ENCODE data around the gene RAB3D.
"Not testable (repeated sequence)": the region's sequence is repeated elsewhere in the genome, so short reads cannot be mapped to it uniquely, and the experiment has no call there.

Gene RAB3D

GRCh38 chr19:11338121-11338520, 1.3 kb downstream of the RAB3D start:
- no peak for DNase-seq (ENCODE audit: low spot score)

GRCh38 chr19:11337080-11337479, 2.4 kb downstream of the RAB3D start:
- DNase-seq (ENCODE audit: low spot score): no peak

DNA sequence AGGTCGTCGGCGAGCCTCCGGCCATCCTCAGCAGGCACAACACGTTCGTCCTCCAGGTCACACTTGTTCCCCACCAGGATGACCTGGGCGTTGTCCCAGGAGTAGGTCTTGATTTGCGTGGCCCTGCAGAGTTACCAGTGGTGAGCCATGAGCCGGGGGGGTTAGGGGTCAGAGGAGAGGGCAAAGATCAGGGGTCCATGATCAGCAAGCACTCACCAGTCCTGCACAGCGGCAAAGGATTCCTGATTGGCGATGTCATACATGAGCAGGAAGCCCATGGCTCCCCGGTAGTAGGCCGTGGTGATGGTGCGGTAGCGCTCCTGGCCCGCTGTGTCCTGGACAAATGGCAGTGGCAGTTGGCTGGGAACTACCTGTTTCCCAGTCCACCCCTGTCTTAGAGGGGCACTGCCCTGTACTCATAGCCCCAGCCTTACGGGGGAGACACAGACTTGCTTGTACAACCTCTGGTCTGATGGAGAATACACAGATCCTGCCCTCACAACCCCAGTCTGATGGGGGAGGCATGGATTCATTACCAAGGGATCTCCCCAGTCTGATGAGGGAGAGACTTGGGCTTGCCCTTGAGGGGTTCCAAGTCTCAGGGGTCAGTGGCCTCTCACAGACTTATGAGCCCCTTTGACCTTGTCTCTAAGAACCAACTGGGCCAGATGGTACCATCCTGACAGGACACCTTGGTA, 3.9 kb downstream of the RAB3D start:
- no peak for DNase-seq (ENCODE audit: low spot score)

DNA sequence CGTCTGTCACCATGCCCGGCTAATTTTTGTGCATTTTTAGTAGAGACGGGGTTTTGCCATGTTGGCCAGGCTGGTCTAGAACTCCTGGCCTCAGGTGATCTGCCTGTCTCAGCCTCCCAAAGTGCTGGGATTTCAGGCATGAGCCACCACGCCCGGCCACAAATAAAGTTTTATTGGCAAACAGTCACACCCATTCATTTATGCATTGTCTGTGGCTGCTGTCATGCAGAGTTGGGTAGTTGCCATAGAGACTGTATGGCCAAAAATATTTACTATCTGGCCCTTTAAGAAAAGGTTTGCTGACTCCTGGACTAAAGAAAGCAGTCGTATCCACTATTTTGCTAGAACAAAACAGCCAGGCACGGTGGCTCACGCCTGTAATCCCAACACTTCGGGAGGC, 5.6 kb downstream of the RAB3D start:
- DNase-seq (ENCODE audit: low spot score): not testable (repeated sequence)

DNA sequence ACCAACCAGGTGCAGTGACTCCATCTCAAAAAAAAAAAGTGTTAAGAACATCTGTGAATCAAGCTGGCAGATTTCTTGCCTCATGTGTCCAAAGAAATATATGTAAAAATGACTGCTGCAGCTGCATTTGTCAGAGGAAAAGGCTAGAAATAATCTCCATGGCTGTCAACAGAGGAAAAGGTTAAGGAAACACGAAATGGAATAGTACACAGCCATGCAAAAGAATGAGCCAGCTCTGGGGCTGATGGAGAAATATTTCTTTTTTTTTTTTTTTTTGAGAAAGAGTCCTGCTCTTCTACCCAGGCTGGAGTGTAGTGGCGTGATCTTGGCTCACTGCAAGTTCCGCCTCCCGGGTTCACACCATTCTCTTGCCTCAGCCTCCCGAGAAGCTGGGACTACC, 6.6 kb downstream of the RAB3D start:
- no peak for DNase-seq (ENCODE audit: low spot score)

- DNase-seq (ENCODE audit: low spot score): no peak
These were observed 8.0 kb downstream of the RAB3D start for GRCh38 chr19:11331502-11331901.

- DNase-seq (ENCODE audit: low spot score): no peak
These were observed 9.3 kb downstream of the RAB3D start for GRCh38 chr19:11330127-11330526.

GRCh38 chr19:11325544-11325943, 13.9 kb downstream of the RAB3D start:
- no peak for DNase-seq (ENCODE audit: low spot score)

DNA sequence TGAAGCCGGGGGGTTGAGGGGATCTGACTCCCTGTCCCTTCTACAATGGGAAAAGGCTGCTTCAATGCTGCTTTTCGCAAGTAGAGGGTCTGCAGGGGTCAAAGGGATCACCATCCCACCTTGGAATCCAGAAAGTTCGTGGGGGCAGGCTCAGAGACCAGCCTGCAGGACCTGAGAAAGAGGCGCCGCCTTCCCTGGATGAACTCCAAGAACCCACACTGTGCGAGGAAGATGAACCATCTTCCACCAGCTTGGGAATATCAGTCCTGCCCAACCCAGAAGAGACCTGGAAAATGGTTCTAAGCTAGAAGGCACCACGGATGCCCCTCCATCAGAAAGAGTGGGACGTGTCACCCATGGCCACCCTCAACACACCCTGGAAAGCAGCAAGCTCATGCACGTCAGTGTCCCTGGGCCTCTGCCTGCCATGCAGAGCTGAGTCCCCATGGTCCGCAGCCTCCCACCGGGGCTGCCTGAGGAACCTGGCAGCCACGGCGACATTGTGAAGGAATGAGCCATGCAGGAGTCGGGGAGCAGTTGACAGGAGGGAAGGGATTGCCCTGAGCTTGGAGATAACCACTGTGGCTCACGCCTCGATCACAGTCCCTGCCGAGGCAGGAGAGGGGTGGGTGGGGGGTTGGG, 14.6 kb downstream of the RAB3D start:
- peak; percentile 37 for DNase-seq (ENCODE audit: low spot score)

DNA sequence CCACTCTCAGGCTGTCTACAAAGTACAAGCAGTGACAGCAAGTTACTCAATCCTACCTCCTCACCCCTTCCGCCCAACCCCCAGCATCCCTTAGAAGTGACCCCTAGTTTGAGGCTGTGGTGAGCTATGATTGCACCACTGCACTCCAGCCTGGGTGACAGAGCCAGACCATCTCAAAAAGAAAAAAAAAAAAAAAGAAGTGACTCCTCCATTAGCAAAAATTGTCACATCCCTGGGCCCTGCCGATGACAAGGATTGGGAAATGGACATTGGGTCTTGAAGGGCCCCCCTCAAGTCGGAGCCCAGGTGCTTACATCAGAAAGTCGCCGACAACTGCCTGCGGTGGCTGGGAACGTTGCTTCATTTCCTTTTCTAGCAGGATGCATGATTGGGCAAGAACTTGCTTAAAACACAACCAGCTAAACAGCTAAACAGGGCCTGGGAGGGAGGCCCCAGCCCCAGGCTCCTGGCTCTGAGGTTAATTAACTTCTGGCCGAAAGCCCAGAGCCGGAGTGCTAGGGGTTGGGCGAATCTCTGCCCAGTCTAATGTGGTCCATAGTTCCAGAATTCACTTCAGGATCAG, 15.3 kb downstream of the RAB3D start:
- peak; percentile 80 for DNase-seq (ENCODE audit: low spot score)

GRCh38 chr19:11323601-11324078, 15.8 kb downstream of the RAB3D start:
- DNase-seq (ENCODE audit: low spot score): no peak

- no peak for DNase-seq (ENCODE audit: low spot score)
These were observed 17.0 kb downstream of the RAB3D start for GRCh38 chr19:11322269-11323024.

DNA sequence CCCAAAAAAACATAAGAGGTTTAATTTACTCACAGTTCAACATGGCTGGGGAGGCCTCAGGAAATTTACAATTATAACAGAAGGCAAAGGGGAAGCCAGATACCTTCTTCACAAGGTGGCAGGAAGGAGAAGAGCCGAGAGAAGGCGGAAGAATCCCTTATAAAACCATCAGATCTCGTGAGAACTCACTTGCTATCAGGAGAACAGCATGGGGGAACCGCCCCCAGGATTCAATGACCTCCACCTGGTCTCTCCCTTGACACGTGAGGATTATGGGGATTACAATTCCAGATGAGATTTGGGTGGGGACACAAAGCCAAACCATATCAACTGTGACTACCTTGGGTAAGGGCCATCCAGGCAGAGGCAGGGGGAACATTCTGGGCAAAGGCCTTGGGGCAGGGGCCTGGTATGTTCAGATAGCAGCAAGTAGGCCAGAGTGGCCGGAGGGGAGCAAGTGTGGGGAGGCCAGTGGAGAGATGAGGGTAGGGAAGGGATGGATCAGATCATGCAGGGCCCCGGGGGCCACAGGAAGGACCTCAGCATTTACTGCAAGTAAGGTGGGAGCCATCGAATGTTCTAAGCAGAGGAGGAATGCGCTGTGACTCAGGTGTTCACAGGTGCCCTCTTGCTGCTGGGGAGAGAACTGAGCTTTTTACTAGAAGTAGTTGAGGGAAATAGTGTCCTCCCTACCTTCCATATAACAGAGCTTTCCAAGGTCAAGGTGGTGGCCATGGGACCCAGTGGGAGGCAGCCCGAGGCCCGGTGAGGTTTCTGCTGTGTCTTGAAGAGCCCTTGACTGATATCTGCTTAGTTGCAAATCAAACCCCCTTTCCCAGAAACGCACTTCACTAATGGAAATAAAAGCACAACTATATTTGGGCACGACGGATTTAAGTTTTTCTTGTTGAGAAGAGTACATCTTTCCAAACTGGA, 18.0 kb downstream of the RAB3D start:
- DNase-seq (ENCODE audit: low spot score): no peak

DNA sequence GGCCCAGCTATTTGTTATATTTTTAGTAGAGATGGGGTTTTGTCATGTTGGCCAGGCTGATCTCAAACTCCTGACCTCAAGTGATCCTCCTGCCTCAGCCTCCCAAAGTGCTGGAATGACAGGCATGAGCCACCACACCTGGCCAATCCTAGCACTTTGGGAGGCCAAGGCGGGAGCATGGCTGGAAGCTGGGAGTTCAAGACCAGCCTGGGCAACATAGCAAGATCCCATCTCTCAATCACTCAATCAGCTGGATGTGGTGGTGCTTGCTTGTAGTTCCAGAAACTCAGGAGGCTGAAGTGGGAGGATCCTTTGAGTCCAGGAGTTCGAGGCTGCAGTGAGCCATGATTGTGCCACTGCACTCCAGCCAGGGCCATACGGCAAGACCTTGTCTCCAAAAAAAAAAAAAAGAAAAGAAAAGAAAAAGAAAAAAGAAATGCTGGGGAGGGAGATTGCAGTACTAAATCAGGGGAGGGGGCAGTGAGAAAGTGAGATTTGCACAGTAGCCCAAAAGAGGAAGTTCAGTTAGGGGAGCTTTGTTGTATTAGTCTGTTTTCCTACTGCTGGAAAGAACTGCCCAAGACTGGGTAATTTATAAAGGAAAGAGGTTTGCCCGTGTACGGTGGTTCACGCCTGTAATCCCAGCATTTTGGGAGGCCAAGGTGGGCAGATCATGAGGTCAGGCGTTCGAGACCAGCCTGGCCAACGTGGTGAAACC, 19.0 kb downstream of the RAB3D start:
- DNase-seq (ENCODE audit: low spot score): not testable (repeated sequence)

- DNase-seq (ENCODE audit: low spot score): no peak
These were observed 33.1 kb downstream of the RAB3D start for GRCh38 chr19:11306337-11306736.

GRCh38 chr19:11304936-11305335, 34.5 kb downstream of the RAB3D start:
- no peak for DNase-seq (ENCODE audit: low spot score)

- no peak for DNase-seq (ENCODE audit: low spot score)
These were observed 38.7 kb downstream of the RAB3D start for GRCh38 chr19:11300811-11301120.

DNA sequence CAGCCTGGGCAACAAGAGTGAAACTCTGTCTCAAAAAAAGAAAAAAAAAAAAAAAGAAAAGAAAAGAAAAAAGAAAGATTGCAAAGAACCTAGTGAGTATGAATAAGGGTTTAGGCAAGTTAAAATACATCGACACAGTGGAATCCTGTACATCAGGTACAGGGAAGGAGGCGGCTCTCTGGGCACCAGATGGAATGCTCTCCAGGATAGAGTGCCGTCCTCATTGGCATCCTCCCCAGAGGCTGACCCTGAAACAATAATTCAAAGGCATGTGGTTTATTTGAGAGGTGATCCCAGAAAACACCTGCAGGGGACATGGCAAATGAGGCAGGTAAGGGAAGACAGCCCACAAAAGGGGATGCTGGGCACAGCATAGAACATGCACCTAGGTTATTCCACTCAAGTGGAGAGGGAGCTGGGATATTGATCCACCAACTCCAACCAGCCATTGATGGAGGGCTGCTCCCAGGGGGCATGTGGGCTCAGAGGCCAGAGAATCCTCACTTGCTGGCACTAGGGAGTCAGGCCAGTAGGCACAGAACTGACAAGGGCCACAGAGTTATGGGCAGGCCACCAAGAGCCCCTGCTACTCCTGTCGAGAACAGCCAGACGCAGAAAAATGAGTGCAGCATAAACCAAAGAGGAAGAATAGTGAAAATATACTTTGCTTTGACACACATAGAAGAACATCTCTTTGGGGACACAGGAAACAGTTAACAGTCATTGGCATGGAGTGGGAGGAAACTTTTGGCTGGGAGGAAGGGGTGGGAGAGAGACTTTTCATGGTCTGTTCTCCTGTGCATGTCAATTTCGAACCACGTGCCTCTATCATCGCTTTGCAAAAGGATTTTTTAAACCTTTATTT, 39.3 kb downstream of the RAB3D start:
- no peak for DNase-seq (ENCODE audit: low spot score)

- peak; percentile 31 for DNase-seq (ENCODE audit: low spot score)
These were observed 43.2 kb downstream of the RAB3D start for GRCh38 chr19:11296264-11296663.

DNA sequence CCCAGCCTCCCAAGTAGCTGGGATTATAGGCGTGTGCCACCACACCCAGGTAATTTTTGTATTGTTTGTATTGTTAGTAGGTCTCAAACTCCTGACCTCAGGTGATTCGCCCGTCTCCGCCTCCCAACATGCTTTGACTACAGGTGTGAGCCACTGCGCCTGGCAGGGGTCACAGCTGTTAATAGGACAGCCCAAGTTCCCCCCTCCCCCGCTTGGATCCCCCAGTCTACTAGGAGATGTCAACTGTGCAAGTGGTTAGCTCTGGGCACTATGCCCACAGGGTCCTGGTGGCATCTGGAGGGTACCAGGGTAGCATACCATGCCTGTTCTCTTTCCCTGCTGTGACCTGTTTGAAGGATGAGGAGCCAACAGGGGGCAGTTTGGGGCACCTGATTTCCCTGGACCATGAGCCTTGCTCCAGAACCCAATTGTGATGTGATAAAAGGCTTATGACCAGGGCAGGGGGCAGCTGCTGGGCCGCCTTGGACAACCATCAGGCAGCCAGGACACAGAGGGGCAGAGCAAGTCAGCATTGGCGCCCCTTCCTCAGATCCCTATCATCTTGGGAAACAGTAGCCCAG, 43.7 kb downstream of the RAB3D start, which contains the start of gene TSPAN16:
Gene TSPAN16, plus strand, starts transcription at position 496 of the 581 bp plus-strand sequence. CDS start 138 bp downstream, outside the sequence.
- DNase-seq (ENCODE audit: low spot score): no peak
